SK-N-SH treated with all-trans-retinoic acid at 6 μM for 48 hours (cell line): ENCODE measurements around the gene CSNK1D.

ENCODE experiments used
- ATAC-seq: fragments of 200-7000 bp; cut with Tn5 transposase; 3 replicates; pipeline ENCODE4 v1.9.1; 2020; ENCODE audit warnings: mild to moderate bottlenecking, moderate library complexity
- BACH2 ChIP-seq: fragments of 250-450 bp; sonication (Bioruptor Pico); IDR thresholded peaks from 2 replicates; pipeline ENCODE4 v1.9.0; 2021; ENCODE audit warnings: mild to moderate bottlenecking, borderline replicate concordance
- CREB5 ChIP-seq: fragments of 250-450 bp; sonication (Bioruptor Pico); IDR thresholded peaks from 2 replicates; pipeline ENCODE4 v1.5.1; 2020; ENCODE audit warnings: low read depth, mild to moderate bottlenecking, moderate library complexity
- CSDC2 ChIP-seq: fragments of 250-450 bp; sonication (Bioruptor Pico); IDR thresholded peaks from 2 replicates; pipeline ENCODE4 v1.5.0; 2020; ENCODE audit warnings: mild to moderate bottlenecking, moderate library complexity
- CSRNP3 ChIP-seq: fragments of 250-450 bp; sonication (Bioruptor Pico); IDR thresholded peaks from 2 replicates; pipeline ENCODE4 v1.5.1; 2021; ENCODE audit warnings: mild to moderate bottlenecking, moderate library complexity
- ESRRG ChIP-seq: fragments of 250-450 bp; sonication (Bioruptor Pico); IDR thresholded peaks from 2 replicates; pipeline ENCODE4 v1.6.1; 2021; ENCODE audit warnings: mild to moderate bottlenecking
- GLIS3 ChIP-seq: fragments of 250-450 bp; sonication (Bioruptor Pico); IDR thresholded peaks from 2 replicates; pipeline ENCODE4 v1.5.0; 2020; ENCODE audit warnings: mild to moderate bottlenecking, moderate library complexity
- ISL1 ChIP-seq: fragments of 250-450 bp; sonication (Bioruptor Pico); IDR thresholded peaks from 2 replicates; pipeline ENCODE4 v2.1.2; 2022; ENCODE audit warnings: mild to moderate bottlenecking, moderate library complexity
- OSR1 ChIP-seq: fragments of 250-450 bp; sonication (Bioruptor Pico); IDR thresholded peaks from 2 replicates; pipeline ENCODE4 v1.8.0; 2022; ENCODE audit warnings: moderate library complexity, mild to moderate bottlenecking, inconsistent platforms
- PPARA ChIP-seq: fragments of 250-450 bp; sonication (Bioruptor Pico); IDR thresholded peaks from 2 replicates; pipeline ENCODE4 v1.5.0; 2020; ENCODE audit warnings: mild to moderate bottlenecking, borderline replicate concordance
- RARB ChIP-seq: fragments of 250-450 bp; sonication (Bioruptor Pico); IDR thresholded peaks from 2 replicates; pipeline ENCODE4 v1.8.0; 2021; ENCODE audit warnings: mild to moderate bottlenecking, moderate library complexity
- SNAI2 ChIP-seq: fragments of 250-450 bp; sonication (Bioruptor Pico); IDR thresholded peaks from 2 replicates; pipeline ENCODE4 v1.5.0; 2020; ENCODE audit warnings: mild to moderate bottlenecking, moderate library complexity
- TCF4 ChIP-seq: fragments of 250-450 bp; sonication (Bioruptor Pico); IDR thresholded peaks from 2 replicates; pipeline ENCODE4 v1.8.0; 2021; ENCODE audit warnings: mild to moderate bottlenecking, moderate library complexity, borderline replicate concordance
- ZFP3 ChIP-seq: fragments of 250-450 bp; sonication (Bioruptor Pico); IDR thresholded peaks from 2 replicates; pipeline ENCODE4 v1.5.0; 2020; ENCODE audit warnings: mild to moderate bottlenecking, moderate library complexity
- ZFP30 ChIP-seq: fragments of 450-650 bp; formaldehyde crosslinking; IDR thresholded peaks from 2 replicates; pipeline ENCODE4 v1.5.0; 2022; ENCODE audit warnings: mild to moderate bottlenecking, moderate library complexity
- ZNF565 ChIP-seq: fragments of 450-650 bp; formaldehyde crosslinking; conservative IDR thresholded peaks from 2 replicates; pipeline ENCODE4 v1.5.0; 2020; ENCODE audit warnings: low read depth, mild to moderate bottlenecking, moderate library complexity
- ZNF70 ChIP-seq: fragments of 450-650 bp; formaldehyde crosslinking; IDR thresholded peaks from 2 replicates; pipeline ENCODE4 v1.5.0; 2020; ENCODE audit warnings: mild to moderate bottlenecking, moderate library complexity
- ZNF8 ChIP-seq: fragments of 450-650 bp; formaldehyde crosslinking; IDR thresholded peaks from 2 replicates; pipeline ENCODE4 v1.5.0; 2020; ENCODE audit warnings: mild to moderate bottlenecking, moderate library complexity

Gene CSNK1D

GRCh38 chr17:82318169-82318498 lies 44.6 kb upstream of the CSNK1D start:
- TF ChIP-seq ESRRG (CRISPR knock-in tag): no peak
- TF ChIP-seq ZFP30 (CRISPR knock-in tag): no peak
- no peak for TF ChIP-seq CSRNP3 (CRISPR knock-in tag)
- TF ChIP-seq SNAI2: no peak
- no peak for TF ChIP-seq CSDC2 (CRISPR knock-in tag)
- no peak for TF ChIP-seq PPARA (CRISPR knock-in tag)
- no peak for TF ChIP-seq OSR1 (CRISPR knock-in tag)
- TF ChIP-seq, all 23 proteins: peak for 0
- no peak for ATAC-seq

GRCh38 chr17:82317394-82318168 lies 44.1 kb upstream of the CSNK1D start, which contains the start of gene CD7:
TSS of gene CD7 (minus strand) at chr17:82317608. CDS start at chr17:82317495, 113 bp downstream.
- TF ChIP-seq RARB (CRISPR knock-in tag) (no peak), BACH2 (no peak), ZFP30 (CRISPR knock-in tag) (no peak), ZFP3 (CRISPR knock-in tag) (no peak)
- no peak for ATAC-seq

- ATAC-seq: no peak
- TF ChIP-seq ZNF70 (CRISPR knock-in tag) (no peak), TCF4 (CRISPR knock-in tag) (no peak), PPARA (CRISPR knock-in tag) (no peak), ZNF8 (CRISPR knock-in tag) (no peak), OSR1 (CRISPR knock-in tag) (no peak), SNAI2 (no peak)
These were observed 43.3 kb upstream of the CSNK1D start for GRCh38 chr17:82316651-82317393.

GRCh38 chr17:82315703-82316358 lies 42.3 kb upstream of the CSNK1D start:
- TF ChIP-seq BACH2: no peak
- no peak for TF ChIP-seq ZFP30 (CRISPR knock-in tag)
- TF ChIP-seq ZNF8 (CRISPR knock-in tag): no peak
- no peak for TF ChIP-seq ISL1
- TF ChIP-seq CSRNP3 (CRISPR knock-in tag): no peak
- no peak for TF ChIP-seq ZNF565 (CRISPR knock-in tag)
- no peak for TF ChIP-seq ESRRG (CRISPR knock-in tag)
- no peak for TF ChIP-seq SNAI2
- no peak for TF ChIP-seq GLIS3 (CRISPR knock-in tag)
- ATAC-seq: no peak

- no peak for TF ChIP-seq TCF4 (CRISPR knock-in tag)
- TF ChIP-seq CSDC2 (CRISPR knock-in tag): no peak
- no peak for TF ChIP-seq CREB5 (CRISPR knock-in tag)
- TF ChIP-seq OSR1 (CRISPR knock-in tag): no peak
- no peak for TF ChIP-seq ZFP3 (CRISPR knock-in tag)
- no peak for ATAC-seq
These were observed 41.5 kb upstream of the CSNK1D start for GRCh38 chr17:82314727-82315605.
